Breast epithelium (tissue), 4 donors: ENCODE measurements around the gene UTS2R. TPM values are rescaled to one million over a fixed set of nuclear protein-coding genes. Genes with fewer than 3 reads are reported as not detected.

Source experiments
- DNase-seq, 2 donors: peaks; one replicate each; pipeline ENCODE4 v3.0.0-alpha.2; 2019; ENCODE audit warnings: low spot score in 2 of 2
- H3K27ac ChIP-seq, 2 donors: fragments of 200-600 bp; sonication (generic) in 1 of 2; one replicate each; pipeline ENCODE4 v1.5.1; 2016 to 2019; ENCODE audit warnings: mild to moderate bottlenecking in 1 of 2
- H3K27me3 ChIP-seq, 2 donors: fragments of 200-600 bp; sonication (generic) in 1 of 2; one replicate each; pipeline versions ENCODE4 v1.5.1 to v1.6.0; 2017 to 2019; ENCODE audit warnings: control low read depth in 1 of 2, mild to moderate bottlenecking in 1 of 2
- H3K36me3 ChIP-seq: fragments of 200-600 bp; one replicate; pipeline ENCODE4 v1.5.1; 2019
- H3K4me1 ChIP-seq, 2 donors: fragments of 200-600 bp; sonication (generic); one replicate each; pipeline ENCODE4 v1.5.1; 2016 to 2019; ENCODE audit warnings: control low read depth in 1 of 2
- H3K4me3 ChIP-seq, 3 donors: fragments of 200-600 bp; sonication (generic); 1 replicate in 2 of 3; 2 replicates in 1 of 3; pipeline ENCODE4 v1.5.1; 2016 to 2019; ENCODE audit warnings: mild to moderate bottlenecking in 3 of 3, moderate library complexity in 2 of 3
- H3K9me3 ChIP-seq, 2 donors: fragments of 200-600 bp; sonication (generic) in 1 of 2; one replicate each; pipeline ENCODE4 v1.5.1; 2016 to 2019; ENCODE audit warnings: control low read depth in 1 of 2
- POLR2A ChIP-seq: fragments of 450-650 bp; IDR thresholded peaks from one replicate; pipeline ENCODE4 v1.6.1; 2016; ENCODE audit warnings: antibody characterized with exemption, mild to moderate bottlenecking, moderate library complexity
- POLR2AphosphoS5 ChIP-seq, 3 donors: sonication (generic); formaldehyde crosslinking; IDR thresholded peaks; one replicate each; pipeline ENCODE4 v1.6.1; 2017; ENCODE audit warnings: antibody characterized with exemption in 3 of 3
- intact Hi-C: fragments of 100-400 bp; cut with DNase I; formaldehyde crosslinking; loops from one replicate; pipeline ENCODE4 v1.15.1; 2023; ENCODE audit warnings: low total_unique reads
- total RNA-seq, 3 donors: library from RNA; depleted of rRNA; stranded (reverse); fragments of >200 nt; gene quantifications; one replicate each; pipeline ENCODE4 v1.1.0, GENCODE V29; 2016
- TF ChIP-seq, protein P1 (sequence below), 3 donors: fragments of 450-650 bp; IDR thresholded peaks; one replicate each; pipeline ENCODE4 v1.5.1; 2016 to 2017; ENCODE audit warnings: antibody characterized with exemption in 3 of 3, mild to moderate bottlenecking in 3 of 3, moderate library complexity in 3 of 3

Gene UTS2R
- total RNA-seq, 3 donors from 2014 or later, result 0.33 TPM; not detected in 2

DNA sequence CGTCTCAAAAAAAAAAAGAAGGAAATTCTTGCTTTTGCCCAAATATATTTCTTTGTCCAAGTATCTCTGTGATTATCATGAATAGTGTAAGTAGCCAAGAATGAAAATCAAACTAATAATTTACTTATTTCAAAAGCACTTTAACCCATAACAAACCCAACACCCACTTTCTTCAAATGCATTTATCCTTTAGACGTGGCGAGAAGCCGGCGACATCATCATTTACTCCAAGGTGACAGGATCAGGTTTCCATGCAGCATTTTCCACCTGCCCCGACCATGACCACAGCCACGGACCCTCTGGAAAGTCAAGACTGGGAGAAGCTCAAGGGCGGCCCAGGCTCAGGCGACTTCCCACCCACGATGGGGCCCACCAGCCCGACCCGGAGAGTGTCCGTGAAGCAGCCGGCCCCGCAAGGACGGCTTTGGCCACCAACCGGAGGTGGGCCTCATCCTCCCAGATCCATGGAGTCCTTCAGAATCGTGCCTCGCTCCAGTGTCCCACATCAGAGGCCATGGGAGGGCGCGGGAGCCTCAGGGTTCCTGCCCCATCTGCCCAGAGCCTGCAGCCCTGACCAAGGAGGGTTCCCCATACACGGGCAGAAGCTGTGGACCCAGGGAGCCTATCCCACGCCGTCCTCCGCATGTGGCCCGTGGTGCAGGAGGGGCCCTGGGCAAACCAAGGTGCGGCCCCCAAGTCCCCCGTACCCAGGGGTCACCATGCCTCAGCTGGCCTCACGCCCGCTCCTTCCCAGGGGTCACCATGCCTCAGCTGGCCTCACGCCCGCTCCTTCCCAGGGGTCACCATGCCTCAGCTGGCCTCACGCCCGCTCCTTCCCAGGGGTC, 18.7 kb downstream of the UTS2R start:
- no peak overlapping the region for H3K27ac ChIP-seq
- no peak overlapping the region for H3K4me3 ChIP-seq
- H3K9me3 ChIP-seq, result no peaks in the 10 kb centered on the region
- H3K4me1 ChIP-seq, result peaks cover 0 to 7% of the 10 kb centered on the region in 2 donors
- TF ChIP-seq POLR2AphosphoS5 (IDR thresholded peaks at IDR 0.05), result no peak
- TF ChIP-seq POLR2A, result no peak
- TF ChIP-seq, protein P1, sequence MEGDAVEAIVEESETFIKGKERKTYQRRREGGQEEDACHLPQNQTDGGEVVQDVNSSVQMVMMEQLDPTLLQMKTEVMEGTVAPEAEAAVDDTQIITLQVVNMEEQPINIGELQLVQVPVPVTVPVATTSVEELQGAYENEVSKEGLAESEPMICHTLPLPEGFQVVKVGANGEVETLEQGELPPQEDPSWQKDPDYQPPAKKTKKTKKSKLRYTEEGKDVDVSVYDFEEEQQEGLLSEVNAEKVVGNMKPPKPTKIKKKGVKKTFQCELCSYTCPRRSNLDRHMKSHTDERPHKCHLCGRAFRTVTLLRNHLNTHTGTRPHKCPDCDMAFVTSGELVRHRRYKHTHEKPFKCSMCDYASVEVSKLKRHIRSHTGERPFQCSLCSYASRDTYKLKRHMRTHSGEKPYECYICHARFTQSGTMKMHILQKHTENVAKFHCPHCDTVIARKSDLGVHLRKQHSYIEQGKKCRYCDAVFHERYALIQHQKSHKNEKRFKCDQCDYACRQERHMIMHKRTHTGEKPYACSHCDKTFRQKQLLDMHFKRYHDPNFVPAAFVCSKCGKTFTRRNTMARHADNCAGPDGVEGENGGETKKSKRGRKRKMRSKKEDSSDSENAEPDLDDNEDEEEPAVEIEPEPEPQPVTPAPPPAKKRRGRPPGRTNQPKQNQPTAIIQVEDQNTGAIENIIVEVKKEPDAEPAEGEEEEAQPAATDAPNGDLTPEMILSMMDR (IDR thresholded peaks at IDR 0.05), result no peak
- peaks cover 0 to 22% of the 10 kb centered on the region in 2 donors for H3K27me3 ChIP-seq
- intact Hi-C loops, result no loop called here
- H3K36me3 ChIP-seq, result no peaks in the 10 kb centered on the region
- DNase-seq, result no peak

DNA sequence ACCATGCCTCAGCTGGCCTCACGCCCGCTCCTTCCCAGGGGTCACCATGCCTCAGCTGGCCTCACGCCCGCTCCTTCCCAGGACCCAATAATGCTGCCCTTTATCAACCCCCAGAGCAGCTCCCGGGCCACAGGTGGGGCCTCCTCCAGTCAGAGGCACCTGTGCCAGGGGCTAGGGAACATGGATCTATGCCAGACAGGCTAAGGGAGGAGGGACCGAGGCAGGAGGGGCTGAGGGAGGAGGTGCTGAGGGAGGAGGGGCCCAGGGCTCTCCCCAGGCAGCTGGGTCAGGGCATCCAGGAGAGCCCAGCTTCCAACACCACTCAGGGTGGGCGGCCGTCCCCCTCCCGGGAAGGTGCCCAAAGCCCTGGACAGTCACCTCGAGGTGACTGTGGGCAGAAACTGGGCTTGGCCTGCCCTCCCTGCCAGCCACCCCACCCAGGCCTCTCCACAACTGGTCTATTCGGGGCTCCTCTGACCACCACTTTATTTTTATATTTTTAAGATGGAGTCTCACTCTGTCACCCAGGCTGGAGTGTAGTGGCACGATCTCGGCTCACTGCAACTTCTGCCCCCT, 19.4 kb downstream of the UTS2R start:
- Histone ChIP-seq H3K27me3 (peaks cover 0 to 22% of the 10 kb centered on the region in 2 donors), H3K36me3 (no peaks in the 10 kb centered on the region), H3K27ac (no peak overlapping the region), H3K4me1 (peaks cover 0 to 4% of the 10 kb centered on the region in 2 donors), H3K9me3 (no peaks in the 10 kb centered on the region), H3K4me3 (no peak overlapping the region)
- no peak for DNase-seq
- no peak for TF ChIP-seq POLR2A
- TF ChIP-seq, protein P1 (IDR thresholded peaks at IDR 0.05), result no peak
- TF ChIP-seq POLR2AphosphoS5 (IDR thresholded peaks at IDR 0.05), result no peak
- intact Hi-C loops, result no loop called here

DNA sequence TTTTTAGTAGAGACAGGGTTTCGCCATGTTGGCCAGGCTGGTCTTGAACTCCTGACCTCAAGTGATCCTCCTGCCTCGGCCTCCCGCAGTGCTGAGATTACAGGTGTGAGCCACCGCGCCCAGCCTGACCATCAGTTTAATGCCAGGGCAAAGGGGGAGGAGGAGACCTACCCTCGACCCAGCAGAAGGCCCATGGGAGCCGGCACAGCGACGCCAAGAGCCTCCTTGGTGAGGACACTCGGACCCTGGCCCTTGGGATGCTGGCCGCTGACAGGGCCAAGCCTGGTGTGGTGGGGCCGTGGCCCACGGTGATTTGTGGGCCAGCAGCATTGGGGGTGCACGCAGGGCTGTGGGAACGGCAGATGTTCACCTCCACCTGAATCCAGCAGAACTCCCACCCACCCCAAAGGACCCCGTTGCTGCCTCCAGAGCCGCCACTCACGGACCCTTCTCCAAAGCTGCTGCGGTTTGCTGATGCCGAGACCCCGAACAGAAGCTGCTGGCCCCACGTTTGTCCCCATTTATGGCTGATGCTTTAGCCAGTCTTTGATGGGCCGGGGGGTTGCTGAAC, 20.0 kb downstream of the UTS2R start:
- intact Hi-C loops, result no loop called here
- DNase-seq, result no peak
- H3K36me3 ChIP-seq, result no peaks in the 10 kb centered on the region
- peaks cover 0 to 3% of the 10 kb centered on the region in 2 donors for H3K4me1 ChIP-seq
- TF ChIP-seq, protein P1 (IDR thresholded peaks at IDR 0.05), result no peak
- TF ChIP-seq POLR2A (no peak), POLR2AphosphoS5 (IDR thresholded peaks at IDR 0.05) (no peak)
- no peak overlapping the region for H3K27ac ChIP-seq
- H3K4me3 ChIP-seq, result no peak overlapping the region
- no peaks in the 10 kb centered on the region for H3K9me3 ChIP-seq
- peaks cover 0 to 17% of the 10 kb centered on the region in 2 donors for H3K27me3 ChIP-seq

DNA sequence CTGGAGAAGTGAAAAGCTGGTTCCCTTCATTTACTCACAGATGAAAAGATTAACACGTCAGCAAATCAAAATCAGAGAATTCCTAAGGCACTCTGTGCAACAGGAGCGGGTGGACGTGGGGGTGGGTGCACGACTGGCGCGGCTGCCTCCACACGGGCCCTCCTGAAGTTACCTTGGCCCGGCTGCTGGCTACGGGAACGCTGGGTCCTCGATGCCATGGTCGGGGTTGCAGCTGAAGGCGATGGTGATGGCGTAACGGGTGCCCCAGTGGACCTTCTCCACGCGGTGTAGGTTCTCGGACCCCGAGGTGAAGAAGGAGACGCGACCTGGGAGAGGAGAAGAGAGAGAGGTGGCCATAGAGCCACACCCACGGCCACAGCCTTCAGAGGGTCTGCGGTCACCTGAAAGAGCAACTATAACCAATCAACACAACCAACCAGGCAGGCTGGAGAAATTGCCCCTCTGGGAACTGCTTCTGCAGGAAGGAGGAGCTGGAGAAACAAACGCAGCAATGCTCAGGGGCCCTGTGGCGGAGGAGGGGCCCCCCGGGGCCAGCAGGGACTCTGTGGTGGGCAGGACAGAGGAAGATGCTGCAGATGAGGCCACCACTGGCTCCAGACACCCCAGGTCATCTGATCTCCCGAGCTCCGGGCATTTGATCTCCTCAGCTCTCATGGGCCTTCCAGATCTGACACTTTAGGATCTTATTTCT, 20.8 kb downstream of the UTS2R start:
- Histone ChIP-seq H3K27ac (no peak overlapping the region), H3K27me3 (peaks cover 0 to 10% of the 10 kb centered on the region in 2 donors), H3K9me3 (no peaks in the 10 kb centered on the region), H3K36me3 (no peaks in the 10 kb centered on the region), H3K4me1 (no peaks in the 10 kb centered on the region), H3K4me3 (no peak overlapping the region)
- TF ChIP-seq POLR2A, result no peak
- TF ChIP-seq, protein P1 (IDR thresholded peaks at IDR 0.05), result no peak
- no peak for TF ChIP-seq POLR2AphosphoS5 (IDR thresholded peaks at IDR 0.05)
- DNase-seq, result no peak
- intact Hi-C loops, result no loop called here
